Measurements from ENCODE around the gene KCTD8.

- TF ChIP-seq CTCF (IDR thresholded peaks at IDR 0.05; ENCODE audit: poor library complexity, severe bottlenecking) (no peak), RAD21 (conservative IDR thresholded peaks at IDR 0.05) (no peak), EZH2 (IDR thresholded peaks at IDR 0.05; ENCODE audit: borderline replicate concordance, insufficient read depth, low read length, poor library complexity, severe bottlenecking) (no peak)
These were observed 192.2 kb downstream of the KCTD8 start for GRCh38 chr4:44256414-44256813.
